A549 (cell line): Measurements from ENCODE around the gene MUC2. TPM values are rescaled to one million over a fixed set of nuclear protein-coding genes. Genes with fewer than 3 reads are reported as not detected.

Experiments
- ATAC-seq, 2 experiments: fragments of 200-7000 bp in 1 of 2; fragments of >200 bp in 1 of 2; cut with Nextera tagmentation in 1 of 2; cut with Tn5 transposase in 1 of 2; 3 replicates each; pipeline versions ENCODE4 v1.8.0 to v1.9.1; 2018 to 2020; ENCODE audit warnings: mild to moderate bottlenecking in 1 of 2, moderate library complexity in 1 of 2
- CTCF ChIA-PET: fragments of 300-600 bp; sonication (Branson Sonifier 250); formaldehyde crosslinking; extraction: SDS; loops from one replicate; lab custom pipeline; 2021; ENCODE audit warnings: antibody characterized with exemption, inconsistent platforms; lab: Yijun Ruan, JAX
- POLR2A ChIA-PET: fragments of 350-600 bp; formaldehyde crosslinking; extraction: SDS; loops from one replicate; lab custom pipeline; 2021; ENCODE audit warnings: antibody characterized with exemption, inconsistent platforms; lab: Yijun Ruan, JAX
- DNase-seq, 2 experiments: peaks; one replicate each; pipeline versions ENCODE4 v3.0.0 to v3.0.0-alpha.2; 2011 to 2016; ENCODE audit warnings: low read depth in 1 of 2, low spot score in 1 of 2
- FAIRE-seq: peaks from 2 replicates; lab custom pipeline; 2011; peaks lifted over from hg19 to GRCh38; lab: Jason Lieb, UNC
- H3K27ac ChIP-seq, 2 experiments: fragments of >200 bp; sonication (Bioruptor Twin); formaldehyde crosslinking; 3 replicates each; pipeline ENCODE4 v1.5.1; 2016 to 2017
- H3K4me1 ChIP-seq: fragments of >200 bp; sonication (Bioruptor Twin); formaldehyde crosslinking; 3 replicates; pipeline ENCODE4 v1.6.1; 2016
- H3K4me2 ChIP-seq: fragments of >200 bp; sonication (Bioruptor Twin); formaldehyde crosslinking; 3 replicates; pipeline ENCODE4 v1.6.1; 2016
- H3K4me3 ChIP-seq: fragments of >200 bp; sonication (Bioruptor Twin); formaldehyde crosslinking; 3 replicates; pipeline ENCODE4 v1.5.1; 2016
- H3K9me3 ChIP-seq: fragments of >200 bp; sonication (Bioruptor Twin); formaldehyde crosslinking; 3 replicates; pipeline ENCODE4 v1.6.1; 2016
- BHLHE40 ChIP-seq: IDR thresholded peaks from 2 replicates; pipeline ENCODE4 v1.6.1; 2012; ENCODE audit warnings: low read depth, low read length, inconsistent platforms
- CBX8 ChIP-seq: fragments of 200-600 bp; sonication (generic); IDR thresholded peaks from 2 replicates; pipeline ENCODE4 v1.6.1; 2016
- CHD4 ChIP-seq: fragments of 200-600 bp; sonication (generic); IDR thresholded peaks from 2 replicates; pipeline ENCODE4 v1.6.1; 2016; ENCODE audit warnings: antibody characterized with exemption, mild to moderate bottlenecking, borderline replicate concordance
- EP300 ChIP-seq, 2 experiments: fragments of >200 bp; sonication (Bioruptor Twin); formaldehyde crosslinking; IDR thresholded peaks; 2 replicates in 1 of 2; 3 replicates in 1 of 2; pipeline ENCODE4 v1.6.1; 2016 to 2017
- FOSB ChIP-seq: fragments of 250-450 bp; sonication (Bioruptor Pico); IDR thresholded peaks from 2 replicates; pipeline ENCODE4 v1.5.0; 2020; ENCODE audit warnings: mild to moderate bottlenecking, moderate library complexity
- HEYL ChIP-seq: fragments of 250-450 bp; sonication (Bioruptor Pico); IDR thresholded peaks from 2 replicates; pipeline ENCODE4 v1.8.0; 2021; ENCODE audit warnings: mild to moderate bottlenecking, moderate library complexity
- KDM5A ChIP-seq: fragments of 200-600 bp; sonication (generic); IDR thresholded peaks from 2 replicates; pipeline ENCODE4 v1.6.1; 2016; ENCODE audit warnings: antibody characterized with exemption, mild to moderate bottlenecking
- MAFK ChIP-seq: fragments of 450-650 bp; IDR thresholded peaks from 2 replicates; pipeline ENCODE4 v1.6.1; 2014; ENCODE audit not compliant: partially characterized antibody
- MAZ ChIP-seq: fragments of 150-350 bp; IDR thresholded peaks from 2 replicates; pipeline ENCODE4 v1.6.1; 2014; ENCODE audit warnings: antibody characterized with exemption, low read depth, low read length, borderline replicate concordance
- MYC ChIP-seq: IDR thresholded peaks from 2 replicates; pipeline ENCODE4 v1.6.1; 2012; ENCODE audit warnings: mild to moderate bottlenecking, inconsistent platforms, low read length, improper control_type of control experiment, borderline replicate concordance
- NFE2L2 ChIP-seq: fragments of 150-350 bp; conservative IDR thresholded peaks from 2 replicates; pipeline ENCODE4 v1.6.1; 2014; ENCODE audit warnings: low read length
- POLR2A ChIP-seq: IDR thresholded peaks from 2 replicates; pipeline ENCODE4 v1.6.1; 2012; ENCODE audit warnings: mild to moderate bottlenecking, low read length
- RNF2 ChIP-seq: fragments of 200-600 bp; sonication (generic); IDR thresholded peaks from 2 replicates; pipeline ENCODE4 v1.6.1; 2016; ENCODE audit warnings: low read depth, mild to moderate bottlenecking, antibody characterized with exemption, moderate library complexity, borderline replicate concordance
- TFCP2L1 ChIP-seq: fragments of 250-450 bp; sonication (Bioruptor Pico); IDR thresholded peaks from 2 replicates; pipeline ENCODE4 v1.5.0; 2021; ENCODE audit warnings: mild to moderate bottlenecking
- TP53 ChIP-seq: fragments of 250-450 bp; sonication (Bioruptor Pico); IDR thresholded peaks from 2 replicates; pipeline ENCODE4 v1.5.0; 2021; ENCODE audit warnings: mild to moderate bottlenecking, moderate library complexity
- ZC3H11A ChIP-seq: fragments of 450-650 bp; IDR thresholded peaks from 2 replicates; pipeline ENCODE4 v1.6.1; 2014; ENCODE audit warnings: antibody characterized with exemption, mild to moderate bottlenecking
- ZFP36 ChIP-seq: fragments of 450-650 bp; IDR thresholded peaks from 2 replicates; pipeline ENCODE4 v1.6.1; 2014; ENCODE audit warnings: borderline replicate concordance; ENCODE audit not compliant: partially characterized antibody
- ZNF302 ChIP-seq: fragments of 250-450 bp; sonication (Bioruptor Pico); IDR thresholded peaks from 2 replicates; pipeline ENCODE4 v1.9.0; 2021; ENCODE audit warnings: inconsistent platforms, mild to moderate bottlenecking, moderate library complexity
- ZSCAN20 ChIP-seq: fragments of 250-450 bp; sonication (Bioruptor Pico); IDR thresholded peaks from 2 replicates; pipeline ENCODE4 v1.8.0; 2022; ENCODE audit warnings: mild to moderate bottlenecking, moderate library complexity
- WGBS: methylation state at CpG from one replicate; pipeline ENCODE4 v1.1.6; 2017; ENCODE audit errors: missing lambda C conversion rate; 5-methylcytosine and 5-hydroxymethylcytosine counted together
- polyA plus RNA-seq, 4 experiments: library from polyadenylated mRNA; depleted of rRNA in 3 of 4; stranded (reverse); fragments of >200 nt; fragmentation: RNase III in 1 of 4; extraction: RNeasy Plus Mini Kit Qiagen cat#74134 plus additional on column Dnase treatment in 1 of 4; gene quantifications; 2 replicates in 3 of 4; 3 replicates in 1 of 4; pipeline ENCODE4 v1.2.3, GENCODE V29; 2011 to 2017
- TF ChIP-seq, protein P1 (sequence below): fragments of 450-650 bp; IDR thresholded peaks from 2 replicates; pipeline ENCODE4 v1.6.1; 2014; ENCODE audit warnings: antibody characterized with exemption
- TF ChIP-seq, protein P2 (sequence below): fragments of >200 bp; sonication (Bioruptor Twin); formaldehyde crosslinking; IDR thresholded peaks from 2 replicates; pipeline ENCODE4 v1.6.1; 2016
- TF ChIP-seq, protein P3 (sequence below): fragments of 150-350 bp; IDR thresholded peaks from 2 replicates; pipeline ENCODE4 v1.6.1; 2014; ENCODE audit warnings: low read depth, mild to moderate bottlenecking, low read length

The MUC2 gene
- polyA plus RNA-seq, 2 of the 4 experiments (the other 2 are of a cell fraction) = 0.01 to 0.03 TPM

GRCh38 chr11:1030086-1030485 is 44.6 kb upstream of the MUC2 start:
- peak in 1 of 2 experiments; percentile 4; a peak in 3 of 6 replicates for ATAC-seq
- ChIA-PET CTCF (interaction anchor here (1.6 to 1.9 kb wide), 3 partner anchors 12 to 101 kb away, joined by 4 to 9 read pairs (median 4); no protein-coding TSS in a partner anchor), POLR2A (no interaction called here)
- no peak for FAIRE-seq
- Histone ChIP-seq H3K4me2 (no peak overlapping the region), H3K27ac (no peak overlapping the region), H3K4me1 (no peaks in the 10 kb centered on the region), H3K9me3 (no peaks in the 10 kb centered on the region), H3K4me3 (no peak overlapping the region)
- DNase-seq = no peak
- whole genome bisulfite sequencing = 53% methylated on average over 14 of the region's 16 CpGs
- no peak for TF ChIP-seq RNF2
- TF ChIP-seq ZNF302 = no peak
- no peak for TF ChIP-seq POLR2A

DNA sequence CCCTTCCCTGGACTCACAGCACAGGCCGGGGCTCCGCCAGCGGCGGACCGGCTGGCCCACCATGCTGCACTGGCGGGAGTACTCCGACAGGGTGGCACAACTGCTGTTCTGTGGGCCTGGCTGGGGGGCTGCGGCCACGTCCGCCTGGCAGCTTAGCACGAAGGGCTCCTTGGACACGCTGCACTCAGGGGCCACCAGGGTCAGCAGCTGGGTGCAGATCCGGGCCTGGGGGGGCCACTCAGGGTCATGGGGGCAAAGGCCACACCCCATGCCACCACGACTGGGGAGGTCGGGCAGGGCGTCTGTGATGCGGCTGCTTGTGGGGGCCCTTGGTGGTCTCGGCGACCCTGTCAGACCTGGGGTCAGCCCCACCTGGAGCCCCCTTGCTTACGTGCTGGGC is 44.1 kb upstream of the MUC2 start:
- POLR2A ChIA-PET = no interaction called here
- WGBS = 67% methylated on average over 8 of the region's 20 CpGs
- H3K9me3 ChIP-seq = no peaks in the 10 kb centered on the region
- H3K4me1 ChIP-seq = no peaks in the 10 kb centered on the region
- no peak overlapping the region for H3K4me2 ChIP-seq
- FAIRE-seq (no peak), DNase-seq (no peak), ATAC-seq (no peak)
- H3K27ac ChIP-seq = no peak overlapping the region
- TF ChIP-seq EP300 (IDR thresholded peaks at IDR 0.05) (no peak), BHLHE40 (no peak), ZFP36 (no peak), CHD4 (no peak), NFE2L2 (no peak), MAZ (no peak), HEYL (no peak), TFCP2L1 (no peak), ZC3H11A (no peak), CBX8 (no peak), KDM5A (no peak), FOSB (CRISPR knock-in tag) (no peak), RNF2 (no peak)
- TF ChIP-seq, protein P1, sequence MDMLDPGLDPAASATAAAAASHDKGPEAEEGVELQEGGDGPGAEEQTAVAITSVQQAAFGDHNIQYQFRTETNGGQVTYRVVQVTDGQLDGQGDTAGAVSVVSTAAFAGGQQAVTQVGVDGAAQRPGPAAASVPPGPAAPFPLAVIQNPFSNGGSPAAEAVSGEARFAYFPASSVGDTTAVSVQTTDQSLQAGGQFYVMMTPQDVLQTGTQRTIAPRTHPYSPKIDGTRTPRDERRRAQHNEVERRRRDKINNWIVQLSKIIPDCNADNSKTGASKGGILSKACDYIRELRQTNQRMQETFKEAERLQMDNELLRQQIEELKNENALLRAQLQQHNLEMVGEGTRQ = no peak
- TF ChIP-seq, protein P2, sequence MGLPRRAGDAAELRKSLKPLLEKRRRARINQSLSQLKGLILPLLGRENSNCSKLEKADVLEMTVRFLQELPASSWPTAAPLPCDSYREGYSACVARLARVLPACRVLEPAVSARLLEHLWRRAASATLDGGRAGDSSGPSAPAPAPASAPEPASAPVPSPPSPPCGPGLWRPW = no peak
- TF ChIP-seq, protein P3, sequence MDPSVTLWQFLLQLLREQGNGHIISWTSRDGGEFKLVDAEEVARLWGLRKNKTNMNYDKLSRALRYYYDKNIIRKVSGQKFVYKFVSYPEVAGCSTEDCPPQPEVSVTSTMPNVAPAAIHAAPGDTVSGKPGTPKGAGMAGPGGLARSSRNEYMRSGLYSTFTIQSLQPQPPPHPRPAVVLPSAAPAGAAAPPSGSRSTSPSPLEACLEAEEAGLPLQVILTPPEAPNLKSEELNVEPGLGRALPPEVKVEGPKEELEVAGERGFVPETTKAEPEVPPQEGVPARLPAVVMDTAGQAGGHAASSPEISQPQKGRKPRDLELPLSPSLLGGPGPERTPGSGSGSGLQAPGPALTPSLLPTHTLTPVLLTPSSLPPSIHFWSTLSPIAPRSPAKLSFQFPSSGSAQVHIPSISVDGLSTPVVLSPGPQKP = no peak
- no peak overlapping the region for H3K4me3 ChIP-seq
- CTCF ChIA-PET = interaction anchor here (0.5 to 1.7 kb wide), 3 partner anchors 16 to 102 kb away, joined by 3 to 9 read pairs (median 4); no protein-coding TSS in a partner anchor

GRCh38 chr11:1031121-1031899 is 43.4 kb upstream of the MUC2 start:
- ATAC-seq = no peak
- POLR2A ChIA-PET = no interaction called here
- no peak for TF ChIP-seq MYC
- TF ChIP-seq POLR2A = no peak
- TF ChIP-seq CHD4 = no peak
- TF ChIP-seq MAFK = no peak
- no peak for TF ChIP-seq ZSCAN20 (CRISPR knock-in tag)
- TF ChIP-seq, protein P2 = no peak
- no peak for TF ChIP-seq TP53 (CRISPR knock-in tag)
- H3K9me3 ChIP-seq = no peaks in the 10 kb centered on the region
- 100% methylated on average over 3 of the region's 30 CpGs for WGBS
- no peaks in the 10 kb centered on the region for H3K4me1 ChIP-seq
- H3K27ac ChIP-seq = no peak overlapping the region
- H3K4me3 ChIP-seq = no peak overlapping the region
- FAIRE-seq = no peak
- CTCF ChIA-PET = interaction anchor here (1.6 kb wide), 1 partner anchor 103 kb away, joined by 4 read pairs; no protein-coding TSS in a partner anchor
- H3K4me2 ChIP-seq = no peak overlapping the region
- no peak for DNase-seq
